Karpas-422 (cell line): ENCODE measurements around the gene NDUFS6. TPM values are rescaled to one million over a fixed set of nuclear protein-coding genes. Genes with fewer than 3 reads are reported as not detected.

Experiments
- DNase-seq: peaks from one replicate; pipeline ENCODE4 v3.0.0-alpha.2; 2015
- H2AFZ ChIP-seq: fragments of 200-600 bp; sonication (generic); 2 replicates; pipeline ENCODE4 v1.6.1; 2014; ENCODE audit warnings: antibody characterized with exemption, low read length, mixed read lengths
- H3K27ac ChIP-seq: fragments of 200-600 bp; sonication (generic); 2 replicates; pipeline ENCODE4 v1.5.1; 2014; ENCODE audit warnings: mild to moderate bottlenecking, low read length, moderate library complexity
- H3K27me3 ChIP-seq: fragments of 200-600 bp; sonication (generic); 2 replicates; pipeline ENCODE4 v1.6.1; 2014; ENCODE audit warnings: low read length, mixed read lengths
- H3K36me3 ChIP-seq: fragments of 200-600 bp; sonication (generic); 2 replicates; pipeline ENCODE4 v1.6.1; 2014; ENCODE audit warnings: low read length, mixed read lengths; ENCODE audit not compliant: insufficient read depth
- H3K4me1 ChIP-seq: fragments of 200-600 bp; sonication (generic); 2 replicates; pipeline ENCODE4 v1.6.1; 2014; ENCODE audit warnings: mild to moderate bottlenecking, low read length, mixed read lengths
- H3K4me2 ChIP-seq: fragments of 200-600 bp; sonication (generic); 2 replicates; pipeline ENCODE4 v1.6.1; 2014; ENCODE audit warnings: low read length, low read depth, mild to moderate bottlenecking; ENCODE audit not compliant: poor library complexity, severe bottlenecking
- H3K4me3 ChIP-seq: fragments of 200-600 bp; sonication (generic); 2 replicates; pipeline ENCODE4 v1.5.1; 2014; ENCODE audit warnings: mild to moderate bottlenecking, antibody characterized with exemption, low read length, mixed read lengths
- H3K79me2 ChIP-seq: fragments of 200-600 bp; sonication (generic); 2 replicates; pipeline ENCODE4 v1.6.1; 2014; ENCODE audit warnings: mild to moderate bottlenecking, low read length, mixed read lengths
- H3K9ac ChIP-seq: fragments of 200-600 bp; sonication (generic); 2 replicates; pipeline ENCODE4 v1.6.0; 2014; ENCODE audit warnings: low read length
- H3K9me2 ChIP-seq: fragments of 200-600 bp; sonication (generic), shearing (Covaris generic); replicated peaks from 2 replicates; pipeline ENCODE4 v1.6.0; 2014; ENCODE audit warnings: mild to moderate bottlenecking, low read length, moderate library complexity; ENCODE audit not compliant: insufficient read depth
- H3K9me3 ChIP-seq: fragments of 300-700, 200-600 bp; sonication (generic); 2 replicates; pipeline ENCODE4 v1.6.1; 2014; ENCODE audit warnings: low read length, mixed read lengths
- H4K20me1 ChIP-seq: fragments of 200-600 bp; sonication (generic); 2 replicates; pipeline ENCODE4 v1.6.1; 2014; ENCODE audit warnings: mild to moderate bottlenecking, antibody characterized with exemption, low read length, low read depth; ENCODE audit not compliant: insufficient read depth
- total RNA-seq: library from RNA; depleted of rRNA; stranded (reverse); fragments of >200 nt; shearing (Covaris generic); gene quantifications from 2 replicates; pipeline ENCODE4 v1.2.3, GENCODE V29; 2014; ENCODE audit warnings: low replicate concordance

Gene NDUFS6
- total RNA-seq, 1 experiment from 2014 or later: 41.4 TPM

DNA sequence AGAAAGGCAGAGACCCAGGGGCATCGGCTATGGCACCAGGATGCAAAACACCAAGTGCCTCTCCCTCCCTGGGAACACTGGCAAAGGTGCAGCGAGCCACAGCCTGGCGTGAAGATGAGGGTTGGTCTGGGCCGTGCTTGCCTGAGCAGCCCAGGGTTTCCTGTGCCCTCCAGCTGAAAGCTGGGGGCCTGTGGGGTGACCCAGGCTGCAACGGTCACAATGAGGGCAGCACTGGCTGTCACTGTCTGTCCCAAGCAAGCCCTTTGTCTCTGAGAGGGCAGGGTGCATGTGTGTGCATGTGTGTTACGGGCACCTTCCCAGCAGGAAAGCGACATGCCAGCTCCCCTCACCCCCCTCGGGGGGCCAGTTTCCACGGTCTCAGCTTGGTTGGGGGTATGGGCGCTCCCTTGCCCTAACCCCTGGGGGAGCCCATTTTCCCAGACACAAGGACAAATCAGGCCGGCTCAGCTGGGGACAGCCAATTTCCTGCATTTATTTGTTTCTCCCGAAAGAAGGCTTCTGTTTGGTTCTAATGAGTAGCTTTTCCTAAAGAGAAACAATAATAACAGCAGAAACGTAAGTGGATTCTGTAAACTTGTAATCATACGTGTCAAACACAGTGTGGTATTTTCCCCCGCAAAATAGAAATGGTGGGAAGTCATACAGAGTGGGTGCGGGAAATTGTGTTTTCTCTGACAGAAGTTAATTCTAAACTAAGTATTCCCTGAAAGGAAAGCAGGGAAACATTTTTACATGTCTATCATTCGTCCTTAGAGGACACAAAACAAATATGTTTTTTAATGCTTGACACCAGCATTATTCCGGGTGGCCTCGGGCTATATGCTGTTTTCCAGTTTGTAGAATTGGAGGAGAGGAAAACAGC, 22.8 kb upstream of the NDUFS6 start:
- Histone ChIP-seq H3K36me3 (no peaks in the 10 kb centered on the region), H3K9me2 (no peaks in the 10 kb centered on the region), H3K27me3 (no peaks in the 10 kb centered on the region), H2AFZ (no peak overlapping the region), H3K4me1 (peaks cover 26% of the 10 kb centered on the region), H3K4me2 (no peak overlapping the region), H3K79me2 (no peaks in the 10 kb centered on the region), H3K9me3 (no peaks in the 10 kb centered on the region), H3K27ac (no peak overlapping the region), H4K20me1 (no peaks in the 10 kb centered on the region), H3K4me3 (no peak overlapping the region), H3K9ac (no peak overlapping the region)
- DNase-seq: no peak

DNA sequence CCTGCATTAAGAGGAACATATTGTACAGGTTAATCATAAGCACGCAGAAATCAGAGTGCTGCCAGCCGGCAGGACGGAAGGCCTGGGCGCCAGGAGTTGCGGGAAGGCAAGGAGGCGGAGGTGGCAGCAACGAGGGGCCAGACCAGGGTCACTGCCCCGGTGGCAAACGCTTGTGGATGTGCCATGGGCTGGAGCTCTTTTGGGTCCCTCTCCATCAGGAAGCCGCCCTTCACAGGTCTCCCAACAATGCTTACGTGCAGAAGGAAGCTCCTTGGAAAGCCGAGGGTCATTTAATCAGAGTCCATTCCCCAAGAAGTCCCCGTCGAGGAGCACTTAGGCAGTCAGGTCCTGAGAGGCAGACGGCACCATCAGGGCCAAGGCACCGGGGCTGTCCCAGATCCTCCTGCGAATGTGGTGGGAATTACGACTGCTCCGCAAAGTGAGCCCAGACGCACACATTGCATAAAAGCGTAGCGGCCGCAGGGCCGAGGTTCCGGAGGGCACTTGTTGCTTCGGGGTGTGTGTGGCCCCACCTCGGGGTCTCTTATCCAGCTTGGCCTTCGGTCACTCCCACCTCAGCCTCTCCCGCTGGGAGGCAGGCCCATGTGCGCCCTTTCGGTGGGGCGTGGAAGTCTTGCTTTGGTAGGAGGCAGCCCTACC, 22.1 kb upstream of the NDUFS6 start:
- Histone ChIP-seq H3K27ac (no peak overlapping the region), H3K27me3 (no peaks in the 10 kb centered on the region), H3K4me2 (no peak overlapping the region), H3K36me3 (no peaks in the 10 kb centered on the region), H3K4me3 (no peak overlapping the region), H3K9ac (no peak overlapping the region), H4K20me1 (no peaks in the 10 kb centered on the region), H3K9me3 (no peaks in the 10 kb centered on the region), H3K9me2 (no peaks in the 10 kb centered on the region), H3K79me2 (no peaks in the 10 kb centered on the region), H3K4me1 (peaks cover 33% of the 10 kb centered on the region), H2AFZ (no peak overlapping the region)
- DNase-seq: no peak

GRCh38 chr5:1779782-1780613, 21.2 kb upstream of the NDUFS6 start:
- H3K4me3 ChIP-seq: no peak overlapping the region
- DNase-seq: no peak
- no peak overlapping the region for H3K27ac ChIP-seq
- H3K9ac ChIP-seq: no peak overlapping the region
- H2AFZ ChIP-seq: no peak overlapping the region
- H3K4me2 ChIP-seq: no peak overlapping the region
- H3K27me3 ChIP-seq: no peaks in the 10 kb centered on the region
- H3K4me1 ChIP-seq: peaks cover 42% of the 10 kb centered on the region
- no peaks in the 10 kb centered on the region for H3K36me3 ChIP-seq
- H3K79me2 ChIP-seq: no peaks in the 10 kb centered on the region
- H4K20me1 ChIP-seq: no peaks in the 10 kb centered on the region
- no peaks in the 10 kb centered on the region for H3K9me2 ChIP-seq
- no peaks in the 10 kb centered on the region for H3K9me3 ChIP-seq

DNA sequence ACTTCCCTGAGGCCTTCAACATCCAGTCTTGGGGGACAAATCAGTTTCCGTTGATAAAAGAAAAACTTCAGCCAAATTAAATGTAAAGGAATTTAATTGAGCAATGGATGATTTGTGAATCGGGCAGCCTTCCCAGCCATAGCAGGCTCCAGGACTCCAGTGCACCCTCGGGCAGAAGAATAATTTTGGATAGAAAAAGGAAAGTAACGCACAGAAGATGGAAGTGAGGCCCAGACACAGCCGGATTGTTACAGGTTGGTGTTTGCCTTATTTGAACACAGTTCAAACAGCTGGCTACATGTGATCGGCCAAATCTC, 20.6 kb upstream of the NDUFS6 start:
- Histone ChIP-seq H3K4me1 (peaks cover 41% of the 10 kb centered on the region), H3K9me2 (no peaks in the 10 kb centered on the region), H3K9ac (no peak overlapping the region), H3K27ac (no peak overlapping the region), H3K79me2 (no peaks in the 10 kb centered on the region), H3K4me2 (no peak overlapping the region), H3K27me3 (no peaks in the 10 kb centered on the region), H3K4me3 (no peak overlapping the region), H3K9me3 (no peaks in the 10 kb centered on the region), H3K36me3 (no peaks in the 10 kb centered on the region), H4K20me1 (no peaks in the 10 kb centered on the region), H2AFZ (no peak overlapping the region)
- DNase-seq: no peak

DNA sequence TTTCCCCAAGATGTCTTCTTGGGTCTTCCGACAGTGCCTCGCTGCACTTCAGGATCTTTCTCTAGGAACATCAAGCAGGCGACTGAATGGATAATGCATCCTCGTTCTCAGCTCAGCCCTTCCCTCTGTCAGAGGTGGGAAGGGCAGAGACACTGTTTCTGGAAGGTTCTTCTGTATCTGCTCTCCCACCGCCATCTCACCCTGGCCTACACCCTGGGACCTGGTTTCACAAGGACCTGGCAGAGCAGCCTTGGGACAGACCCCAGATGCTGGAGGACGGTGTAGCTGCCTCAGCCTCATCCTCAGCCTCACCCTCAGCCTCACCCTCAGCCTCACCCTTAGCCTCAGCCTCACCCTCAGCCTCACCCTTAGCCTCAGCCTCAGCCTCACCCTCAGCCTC, 20.1 kb upstream of the NDUFS6 start:
- Histone ChIP-seq H3K36me3 (no peaks in the 10 kb centered on the region), H3K9me2 (no peaks in the 10 kb centered on the region), H3K9ac (no peak overlapping the region), H3K79me2 (no peaks in the 10 kb centered on the region), H3K4me1 (peaks cover 41% of the 10 kb centered on the region), H2AFZ (no peak overlapping the region), H3K4me2 (no peak overlapping the region), H3K4me3 (no peak overlapping the region), H3K27me3 (no peaks in the 10 kb centered on the region), H3K9me3 (no peaks in the 10 kb centered on the region), H3K27ac (no peak overlapping the region), H4K20me1 (no peaks in the 10 kb centered on the region)
- DNase-seq: no peak

DNA sequence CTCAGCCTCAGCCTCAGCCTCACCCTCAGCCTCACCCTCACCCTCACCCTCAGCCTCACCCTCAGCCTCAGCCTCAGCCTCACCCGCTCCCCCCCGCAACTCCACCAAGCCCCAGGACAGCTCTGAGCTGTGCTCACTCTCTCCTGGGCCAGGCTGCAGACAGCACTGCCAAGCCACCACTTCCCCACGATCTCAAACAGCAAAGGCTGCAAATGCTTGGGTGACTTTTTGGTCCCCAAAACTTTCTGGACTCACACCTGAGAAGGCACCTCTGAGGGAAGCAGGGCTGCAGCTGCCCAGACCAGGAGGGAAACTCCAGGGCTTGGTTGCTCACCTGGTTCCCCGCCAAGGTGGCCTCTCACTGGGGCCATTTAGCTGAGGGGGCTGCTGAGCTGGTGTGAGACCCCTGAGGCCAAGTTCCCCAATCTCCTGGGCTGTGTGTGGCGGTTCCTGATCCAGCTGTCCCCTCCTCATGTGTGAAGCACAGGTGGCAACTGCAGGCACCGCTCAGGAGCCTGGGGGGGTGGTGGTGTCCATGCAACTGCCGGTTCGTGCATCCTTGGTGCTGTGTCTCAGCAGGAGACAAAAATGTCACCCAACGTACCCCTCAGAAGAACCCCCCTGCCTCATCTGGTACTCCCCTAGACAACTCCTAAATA, 19.4 kb upstream of the NDUFS6 start:
- Histone ChIP-seq H3K9me3 (no peaks in the 10 kb centered on the region), H4K20me1 (no peaks in the 10 kb centered on the region), H3K27me3 (no peaks in the 10 kb centered on the region), H3K9ac (peak overlapping the region; percentile 52), H3K79me2 (no peaks in the 10 kb centered on the region), H3K9me2 (no peaks in the 10 kb centered on the region), H3K4me2 (peak overlapping the region; percentile 68), H3K4me1 (peaks cover 41% of the 10 kb centered on the region), H2AFZ (no peak overlapping the region), H3K36me3 (no peaks in the 10 kb centered on the region), H3K27ac (peak overlapping the region; percentile 82), H3K4me3 (peak overlapping the region; percentile 56)
- DNase-seq: peak; percentile 59

DNA sequence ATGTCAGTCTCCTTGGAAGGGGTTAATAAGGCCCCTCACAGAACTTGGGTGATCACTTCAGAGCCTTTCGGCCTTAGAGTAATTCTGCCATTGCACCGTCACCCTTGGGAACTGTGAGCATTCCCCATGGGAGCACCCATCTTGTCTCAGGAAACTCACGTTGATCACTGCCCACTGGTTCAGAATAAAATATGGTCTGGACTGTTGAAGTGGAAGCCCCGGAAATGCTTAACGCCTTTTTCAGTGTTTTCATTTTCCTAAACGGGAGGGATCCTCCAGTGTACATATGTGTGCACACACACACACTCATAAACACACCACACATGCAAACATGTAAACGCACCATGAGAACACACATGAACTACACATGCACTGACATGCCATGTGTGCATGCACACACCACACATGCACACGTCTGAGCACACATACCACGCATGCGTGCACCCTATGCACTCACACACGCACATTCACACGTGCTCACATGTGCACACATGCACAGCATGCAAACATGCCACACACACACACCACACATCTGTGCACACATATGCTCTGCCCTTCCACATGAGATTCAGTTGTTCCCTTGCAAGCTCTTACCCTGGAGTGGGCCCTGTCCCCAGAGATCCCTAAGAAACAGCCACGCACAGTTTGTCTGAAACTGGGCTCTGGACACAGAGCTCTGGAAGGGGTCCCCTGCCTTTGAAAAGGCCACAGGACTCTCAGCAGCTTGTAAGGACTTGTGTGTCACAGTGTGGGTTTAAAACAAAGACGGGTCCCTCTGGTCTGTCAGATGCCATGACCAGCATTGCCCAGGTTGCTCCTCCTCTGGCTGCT, 18.6 kb upstream of the NDUFS6 start:
- Histone ChIP-seq H3K4me2 (peak overlapping the region; percentile 68), H3K27ac (peak overlapping the region; percentile 82)

More for the DNA sequence above, 18.6 kb upstream of the NDUFS6 start:
- H3K36me3 ChIP-seq: no peaks in the 10 kb centered on the region
- H3K9ac ChIP-seq: peak overlapping the region; percentile 66
- peaks cover 41% of the 10 kb centered on the region for H3K4me1 ChIP-seq
- H2AFZ ChIP-seq: no peak overlapping the region; the same call in 1 of the 2 replicates
- H4K20me1 ChIP-seq: no peaks in the 10 kb centered on the region
- no peaks in the 10 kb centered on the region for H3K9me2 ChIP-seq
- peak overlapping the region; percentile 56 for H3K4me3 ChIP-seq
- no peaks in the 10 kb centered on the region for H3K79me2 ChIP-seq
- no peaks in the 10 kb centered on the region for H3K9me3 ChIP-seq
- DNase-seq: peak; percentile 94
- H3K27me3 ChIP-seq: no peaks in the 10 kb centered on the region
